ENCODE data around the gene AKT1. TPM values are rescaled to one million over a fixed set of nuclear protein-coding genes. Genes with fewer than 3 reads are reported as not detected.

The AKT1 gene
- total and polyA plus RNA-seq, 5 donors: 101 to 154 (median 125) TPM

DNA sequence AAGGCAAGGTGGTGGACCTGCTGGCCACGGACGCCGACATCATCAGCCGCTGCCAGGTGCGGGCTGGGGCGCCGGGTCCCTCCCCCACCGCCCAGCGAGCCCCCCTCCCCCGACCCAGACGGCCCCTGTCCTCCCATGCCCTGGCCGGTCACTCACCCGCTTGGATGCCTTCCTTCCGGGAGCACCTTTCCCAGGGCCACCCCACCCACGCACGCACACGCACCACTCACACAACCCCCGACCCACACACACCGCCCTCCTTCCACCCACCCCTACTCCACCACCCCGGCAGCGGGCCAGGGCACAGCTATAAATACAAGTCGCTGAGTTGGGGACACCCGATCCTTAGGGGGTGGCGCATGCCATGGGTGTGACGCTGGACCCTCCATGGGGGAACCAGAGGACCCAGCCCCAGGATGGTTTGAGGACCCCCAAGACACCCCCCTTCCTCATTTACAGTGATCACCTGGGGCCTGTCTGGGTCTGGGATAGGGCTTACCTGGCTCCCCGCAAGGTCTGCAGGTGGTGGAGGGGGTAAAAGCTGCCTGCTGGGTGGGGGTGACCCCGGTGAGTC lies 71.1 kb downstream of the AKT1 start:
- H3K27me3 ChIP-seq (ENCODE audit: control insufficient read depth, insufficient read depth): no peaks in the 10 kb centered on the region
- 3% methylated on average over 27 of the region's 27 CpGs for WGBS
- peak overlapping the region; percentile 89 for H3K27ac ChIP-seq (ENCODE audit: low read length)
- H3K9me3 ChIP-seq (ENCODE audit: control insufficient read depth, low read length): no peaks in the 10 kb centered on the region
- intact Hi-C loops (cut with DNase I): no loop called here
- peak; percentile 79 to 91 (median 89) for DNase-seq
- peak; percentile 38 for ATAC-seq
- H3K4me1 ChIP-seq (ENCODE audit: control insufficient read depth, insufficient read depth, low read length): no peaks in the 10 kb centered on the region
- H3K4me3 ChIP-seq (ENCODE audit: low read length): peak overlapping the region; percentile 66

DNA sequence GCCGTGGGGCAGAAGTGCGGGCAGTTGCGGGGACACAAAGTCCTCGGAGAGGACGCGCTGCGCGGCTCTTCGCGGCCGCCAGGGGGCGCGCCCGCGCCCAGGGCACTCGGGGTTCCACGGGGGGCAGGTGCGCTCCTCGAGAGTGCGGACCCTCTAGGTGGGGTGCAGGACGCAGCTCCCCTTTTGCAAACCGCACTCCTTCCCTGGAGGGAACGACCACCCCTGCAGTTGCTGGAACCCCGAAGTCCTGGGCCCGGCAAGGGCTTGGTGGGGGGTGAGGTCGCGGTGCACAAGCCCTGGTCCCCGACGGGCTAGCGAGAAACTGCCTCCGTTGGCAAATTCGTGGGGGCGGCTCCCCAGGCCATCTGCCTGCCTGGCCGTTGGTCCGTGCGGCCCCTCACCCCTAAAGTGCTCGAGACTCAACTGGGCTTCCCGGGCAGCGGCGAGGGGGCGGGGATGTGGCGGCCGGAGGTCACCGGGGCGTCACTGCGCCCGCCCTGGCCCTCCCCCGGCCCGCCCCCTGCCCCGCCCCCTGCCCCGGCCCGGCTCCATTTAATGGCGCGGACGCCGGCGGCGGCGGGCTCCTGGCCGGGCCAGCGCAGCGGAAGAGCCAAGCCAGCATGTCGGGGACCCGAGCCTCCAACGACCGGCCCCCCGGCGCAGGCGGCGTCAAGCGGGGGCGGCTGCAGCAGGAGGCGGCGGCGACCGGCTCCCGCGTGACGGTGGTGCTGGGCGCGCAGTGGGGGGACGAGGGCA lies 71.7 kb downstream of the AKT1 start, which contains the start of gene ADSS1:
TSS of gene ADSS1 (plus strand) at position 579 of the 756 bp plus-strand sequence. CDS start at position 621, 42 bp downstream.
- DNase-seq: peak; percentile 81 to 93 (median 93)
- no peaks in the 10 kb centered on the region for H3K27me3 ChIP-seq (ENCODE audit: control insufficient read depth, insufficient read depth)
- H3K9me3 ChIP-seq (ENCODE audit: control insufficient read depth, low read length): no peaks in the 10 kb centered on the region
- intact Hi-C loops (cut with DNase I): no loop called here
- H3K27ac ChIP-seq (ENCODE audit: low read length): peak within 1 kb of the TSS; percentile 89
- 1% methylated on average over 82 of the region's 82 CpGs for WGBS
- H3K4me3 ChIP-seq (ENCODE audit: low read length): peak within 1 kb of the TSS; percentile 66
- no peaks in the 10 kb centered on the region for H3K4me1 ChIP-seq (ENCODE audit: control insufficient read depth, insufficient read depth, low read length)
- ATAC-seq: peak; percentile 55 to 65

DNA sequence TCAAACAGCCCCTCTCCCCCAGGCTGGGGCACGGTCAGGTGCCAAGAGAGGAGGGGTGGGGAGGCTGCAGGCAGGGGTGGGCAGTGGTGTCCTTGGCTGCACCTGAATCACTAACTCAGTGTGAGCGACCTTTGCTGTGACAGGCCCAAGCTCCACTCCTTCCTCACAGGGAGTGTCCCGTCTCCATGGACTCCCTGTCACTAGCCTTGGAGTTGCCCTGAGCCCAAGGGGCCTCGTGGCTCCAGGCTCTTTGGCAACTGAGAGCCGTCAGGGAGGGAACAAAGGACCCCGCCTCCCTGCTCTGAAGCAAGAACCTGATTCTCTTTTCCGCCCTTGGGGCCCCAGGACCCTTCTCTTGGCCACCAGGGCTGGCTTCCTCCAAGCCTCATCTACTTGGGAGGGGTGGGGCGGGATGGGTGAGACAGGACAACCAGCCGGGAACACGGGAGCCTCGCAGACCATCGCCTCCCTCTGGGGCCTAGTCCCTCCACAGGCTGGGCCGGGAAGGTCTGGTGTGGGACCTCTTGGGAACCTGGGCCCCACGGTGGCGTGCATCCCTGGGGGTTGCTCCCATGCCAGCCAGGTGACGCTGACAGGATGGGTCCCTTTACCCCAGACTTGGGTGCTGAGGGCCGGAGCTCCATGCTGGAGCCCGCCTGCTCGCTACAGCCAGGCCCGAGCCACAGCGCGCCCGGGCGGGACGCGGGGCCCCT lies 72.5 kb downstream of the AKT1 start:
- ATAC-seq (no peak), DNase-seq (no peak)
- Histone ChIP-seq H3K27me3 (ENCODE audit: control insufficient read depth, insufficient read depth) (no peaks in the 10 kb centered on the region), H3K27ac (ENCODE audit: low read length) (peak overlapping the region; percentile 63), H3K4me1 (ENCODE audit: control insufficient read depth, insufficient read depth, low read length) (no peaks in the 10 kb centered on the region), H3K4me3 (ENCODE audit: low read length) (no peak overlapping the region), H3K9me3 (ENCODE audit: control insufficient read depth, low read length) (no peaks in the 10 kb centered on the region)
- intact Hi-C loops (cut with DNase I): no loop called here
- WGBS: 53% methylated on average over 26 of the region's 26 CpGs

DNA sequence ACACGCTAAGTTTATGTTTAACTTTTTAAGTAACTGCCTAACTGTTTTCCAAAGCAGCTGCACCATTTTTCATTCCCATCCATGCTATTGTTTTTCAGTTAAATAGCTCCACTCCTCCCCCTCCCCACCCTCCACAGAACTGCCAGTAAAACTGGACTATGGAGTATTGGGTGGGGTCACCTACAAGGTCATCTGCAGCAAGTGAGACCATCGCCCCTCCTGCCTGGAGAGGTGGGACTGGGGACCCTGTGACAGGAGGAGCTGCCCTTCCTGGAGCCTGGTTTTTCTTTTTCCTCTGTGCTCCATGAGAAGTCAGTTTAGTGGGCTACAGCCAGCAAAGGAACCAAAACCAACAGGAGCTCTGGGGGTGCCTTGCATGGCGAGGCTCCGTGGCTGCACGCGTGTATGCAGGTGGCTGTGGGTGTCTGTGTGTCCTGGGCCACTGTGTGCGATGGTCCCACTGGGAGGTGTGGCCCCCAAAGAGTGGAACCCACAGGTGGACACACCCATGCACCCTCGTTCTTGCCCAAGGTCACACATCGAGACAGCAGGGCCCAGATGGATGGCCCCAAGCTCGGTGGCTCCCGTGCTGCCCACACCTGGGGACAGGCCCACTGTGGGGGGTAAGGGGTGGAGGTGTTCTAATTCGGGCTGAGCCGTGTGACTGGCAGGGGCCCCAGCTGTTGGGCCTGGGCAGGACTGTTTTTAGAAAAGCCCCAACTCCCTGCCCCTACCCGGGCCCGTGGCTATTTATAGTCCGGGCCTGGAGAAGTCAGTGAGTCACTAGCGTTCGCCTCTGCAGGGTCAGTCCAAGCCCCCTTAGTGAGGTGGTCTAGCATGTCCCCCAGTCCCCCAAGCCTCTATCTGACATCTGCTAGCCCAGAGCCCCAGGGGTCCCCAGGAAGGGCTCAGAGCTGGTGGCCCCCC lies 73.8 kb downstream of the AKT1 start:
- DNase-seq: peak; percentile 59 to 84 (median 81)
- Histone ChIP-seq H3K4me1 (ENCODE audit: control insufficient read depth, insufficient read depth, low read length) (no peaks in the 10 kb centered on the region), H3K27me3 (ENCODE audit: control insufficient read depth, insufficient read depth) (no peaks in the 10 kb centered on the region), H3K9me3 (ENCODE audit: control insufficient read depth, low read length) (no peaks in the 10 kb centered on the region), H3K27ac (ENCODE audit: low read length) (peak overlapping the region; percentile 63), H3K4me3 (ENCODE audit: low read length) (no peak overlapping the region)
- WGBS: 66% methylated on average over 18 of the region's 18 CpGs
- intact Hi-C loops (cut with DNase I): no loop called here
- ATAC-seq: peak; percentile 19 to 25

Other genes with a start within 250 kb of the AKT1 start
- 100 to 1,000 TPM in 3 of 4 donors, 10 to 100 TPM in 1; 56.5 to 117 (median 104) TPM for gene C14orf180, start 216.0 kb downstream of the AKT1 start, total RNA-seq
- gene C14orf180, start 216.0 kb downstream of the AKT1 start, polyA plus RNA-seq: 153 TPM
- gene TMEM179, start 191.0 kb downstream of the AKT1 start, total RNA-seq: 1 to 10 TPM in 2 of 4 donors, under 1 TPM in 2; 0.57 to 2.2 (median 0.94) TPM
- gene TMEM179, start 191.0 kb downstream of the AKT1 start, polyA plus RNA-seq: 1.4 TPM
- gene INF2, start 106.1 kb downstream of the AKT1 start, total RNA-seq: 10 to 100 TPM; 36.2 to 46.4 (median 42.3) TPM
- 36.6 TPM for gene INF2, start 106.1 kb downstream of the AKT1 start, polyA plus RNA-seq
- gene ADSS1, start 71.5 kb downstream of the AKT1 start, total RNA-seq: 100 to 1,000 TPM; 156 to 212 (median 188) TPM
- gene ADSS1, start 71.5 kb downstream of the AKT1 start, polyA plus RNA-seq: 217 TPM
- gene SIVA1, start 42.6 kb downstream of the AKT1 start, total RNA-seq: 10 to 100 TPM; 74.6 to 88.5 (median 85.1) TPM
- 201 TPM for gene SIVA1, start 42.6 kb downstream of the AKT1 start, polyA plus RNA-seq
- 1 to 10 TPM; 6.0 to 7.7 (median 6.6) TPM for gene ZBTB42, start 5.4 kb upstream of the AKT1 start, total RNA-seq
- gene ZBTB42, start 5.4 kb upstream of the AKT1 start, polyA plus RNA-seq: 5.3 TPM
- 10 to 100 TPM; 10.4 to 19.1 (median 11.9) TPM for gene CEP170B, start 69.5 kb upstream of the AKT1 start, total RNA-seq
- 8.4 TPM for gene CEP170B, start 69.5 kb upstream of the AKT1 start, polyA plus RNA-seq
- gene PLD4, start 129.1 kb upstream of the AKT1 start, total RNA-seq: under 1 TPM; 0.06 to 0.88 (median 0.20) TPM
- 0.05 TPM for gene PLD4, start 129.1 kb upstream of the AKT1 start, polyA plus RNA-seq
- gene AHNAK2, start 182.6 kb upstream of the AKT1 start, total RNA-seq: 1 to 10 TPM; 2.5 to 5.7 (median 3.3) TPM
- 2.0 TPM for gene AHNAK2, start 182.6 kb upstream of the AKT1 start, polyA plus RNA-seq
- 1 to 10 TPM; 1.8 to 4.2 (median 3.1) TPM for gene CLBA1, start 190.0 kb upstream of the AKT1 start, total RNA-seq
- gene CLBA1, start 190.0 kb upstream of the AKT1 start, polyA plus RNA-seq: 2.4 TPM
- 1 to 10 TPM; 2.9 to 3.9 (median 3.3) TPM for gene CDCA4, start 225.3 kb upstream of the AKT1 start, total RNA-seq
- 2.5 TPM for gene CDCA4, start 225.3 kb upstream of the AKT1 start, polyA plus RNA-seq